Smooth muscle cell of the pulmonary artery (primary cell): Measurements from ENCODE around the gene CENPF. TPM values are rescaled to one million over a fixed set of nuclear protein-coding genes. Genes with fewer than 3 reads are reported as not detected.

ENCODE experiments used
- total RNA-seq: library from RNA; depleted of rRNA; stranded (reverse); fragments of >200 nt; gene quantifications from 2 replicates; pipeline ENCODE4 v1.2.3, GENCODE V29; 2014

CENPF gene
- total RNA-seq = 6.6 and 16.6 TPM in 2 replicates

DNA sequence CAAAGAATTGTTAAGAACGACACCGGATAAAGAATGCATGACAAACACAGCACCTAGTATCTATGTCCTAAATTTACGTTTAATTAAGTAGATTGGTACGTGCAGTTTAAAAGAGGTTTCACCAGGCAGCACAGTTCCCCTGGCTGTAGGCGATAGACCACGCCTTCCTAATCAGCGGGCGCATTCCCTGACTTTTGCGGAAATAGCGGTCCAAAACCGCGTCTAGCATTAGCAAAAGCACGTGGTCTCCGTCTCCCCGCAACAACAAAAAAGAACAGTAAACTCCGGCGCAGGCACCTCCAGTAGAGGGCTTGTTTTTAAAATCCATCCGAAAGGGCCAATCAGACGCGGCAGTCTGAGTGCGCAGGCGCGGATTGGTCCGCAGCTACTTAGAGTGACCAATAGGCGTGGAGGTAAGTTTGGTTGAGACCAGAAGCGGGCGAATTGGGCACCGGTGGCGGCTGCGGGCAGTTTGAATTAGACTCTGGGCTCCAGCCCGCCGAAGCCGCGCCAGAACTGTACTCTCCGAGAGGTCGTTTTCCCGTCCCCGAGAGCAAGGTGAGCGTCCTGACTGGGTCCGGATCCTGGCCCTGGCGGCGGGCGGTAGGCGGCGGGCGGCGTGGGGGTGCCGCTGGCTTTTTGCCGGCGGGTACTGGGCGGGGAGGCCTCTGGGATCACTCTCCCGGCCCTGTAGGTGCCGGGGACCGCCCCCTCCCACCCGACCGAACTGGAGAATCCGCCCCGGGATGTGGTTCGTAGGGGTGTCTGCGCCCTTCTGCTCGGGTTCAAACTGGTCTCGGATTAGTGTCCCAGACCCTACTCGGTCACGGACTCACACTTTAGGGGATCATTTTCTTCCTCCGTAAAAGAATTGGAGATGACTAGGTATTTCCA is at the start of gene CENPF:
Gene CENPF (plus strand): TSS at position 432 of the 894 bp plus-strand sequence. CDS start 10,560 bp downstream, outside the sequence.

Other genes starting within 250 kb of the CENPF start
- 72.3 and 104 TPM in 2 replicates for gene PTPN14, start 51.6 kb upstream of the CENPF start, total RNA-seq